Fibroblast of villous mesenchyme (primary cell): ENCODE data around the gene ANO9. TPM values are rescaled to one million over a fixed set of nuclear protein-coding genes. Genes with fewer than 3 reads are reported as not detected.

ENCODE experiments used
- DNase-seq: peaks from one replicate; pipeline ENCODE4 v3.0.0-alpha.2; 2010; ENCODE audit warnings: low read depth
- H3K4me3 ChIP-seq: 2 replicates; pipeline ENCODE4 v1.5.1; 2011; ENCODE audit warnings: low read depth, mild to moderate bottlenecking, low read length
- total RNA-seq: library from RNA; depleted of rRNA; stranded (reverse); fragments of >200 nt; gene quantifications from 2 replicates; pipeline ENCODE4 v1.2.3, GENCODE V29; 2012
- TF ChIP-seq, protein P1 (sequence below): IDR thresholded peaks from 2 replicates; pipeline ENCODE4 v1.5.1; 2012; ENCODE audit warnings: low read depth, mild to moderate bottlenecking, low read length; ENCODE audit not compliant: insufficient read depth

ANO9 gene
- total RNA-seq, 1 donor, result not detected

DNA sequence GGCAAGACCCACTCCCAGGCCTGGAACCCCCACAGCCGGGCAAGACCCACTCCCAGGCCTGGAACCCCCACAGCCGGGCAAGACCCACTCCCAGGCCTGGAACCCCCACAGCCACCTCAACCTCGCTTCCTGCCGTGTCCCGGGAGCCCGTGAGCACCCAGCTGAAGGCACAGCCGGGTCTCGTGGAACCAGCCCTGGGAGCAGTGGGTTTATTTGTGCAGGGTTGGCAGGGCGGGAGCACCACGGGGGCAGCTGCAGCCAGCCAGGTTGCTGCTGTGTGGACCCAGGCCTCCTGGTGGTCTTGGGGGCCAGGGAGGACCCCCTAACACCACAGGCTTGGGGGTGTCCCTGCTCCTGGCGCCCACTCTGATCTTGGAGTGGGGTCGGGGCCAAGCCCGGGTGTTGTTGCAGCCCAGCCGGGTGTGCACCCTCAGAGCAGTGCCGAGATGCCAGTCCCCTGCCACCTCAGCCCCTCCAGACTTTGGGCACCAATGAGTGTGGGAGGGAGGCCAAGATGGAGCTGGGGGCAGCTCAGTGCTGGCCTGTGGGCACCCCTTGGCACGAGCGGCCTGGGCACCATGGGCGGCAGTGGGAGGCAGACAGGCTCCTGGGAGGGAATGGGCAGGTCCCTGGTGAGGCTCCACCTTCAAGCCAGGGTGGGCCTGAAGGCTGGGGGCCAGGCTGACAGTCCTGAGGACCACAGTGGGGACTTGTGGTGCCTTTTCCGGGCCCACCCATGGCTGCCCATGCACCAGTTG is 56.0 kb downstream of the ANO9 start:
- no peak overlapping the region for H3K4me3 ChIP-seq
- DNase-seq, result no peak
- TF ChIP-seq, protein P1, sequence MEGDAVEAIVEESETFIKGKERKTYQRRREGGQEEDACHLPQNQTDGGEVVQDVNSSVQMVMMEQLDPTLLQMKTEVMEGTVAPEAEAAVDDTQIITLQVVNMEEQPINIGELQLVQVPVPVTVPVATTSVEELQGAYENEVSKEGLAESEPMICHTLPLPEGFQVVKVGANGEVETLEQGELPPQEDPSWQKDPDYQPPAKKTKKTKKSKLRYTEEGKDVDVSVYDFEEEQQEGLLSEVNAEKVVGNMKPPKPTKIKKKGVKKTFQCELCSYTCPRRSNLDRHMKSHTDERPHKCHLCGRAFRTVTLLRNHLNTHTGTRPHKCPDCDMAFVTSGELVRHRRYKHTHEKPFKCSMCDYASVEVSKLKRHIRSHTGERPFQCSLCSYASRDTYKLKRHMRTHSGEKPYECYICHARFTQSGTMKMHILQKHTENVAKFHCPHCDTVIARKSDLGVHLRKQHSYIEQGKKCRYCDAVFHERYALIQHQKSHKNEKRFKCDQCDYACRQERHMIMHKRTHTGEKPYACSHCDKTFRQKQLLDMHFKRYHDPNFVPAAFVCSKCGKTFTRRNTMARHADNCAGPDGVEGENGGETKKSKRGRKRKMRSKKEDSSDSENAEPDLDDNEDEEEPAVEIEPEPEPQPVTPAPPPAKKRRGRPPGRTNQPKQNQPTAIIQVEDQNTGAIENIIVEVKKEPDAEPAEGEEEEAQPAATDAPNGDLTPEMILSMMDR, result no peak

DNA sequence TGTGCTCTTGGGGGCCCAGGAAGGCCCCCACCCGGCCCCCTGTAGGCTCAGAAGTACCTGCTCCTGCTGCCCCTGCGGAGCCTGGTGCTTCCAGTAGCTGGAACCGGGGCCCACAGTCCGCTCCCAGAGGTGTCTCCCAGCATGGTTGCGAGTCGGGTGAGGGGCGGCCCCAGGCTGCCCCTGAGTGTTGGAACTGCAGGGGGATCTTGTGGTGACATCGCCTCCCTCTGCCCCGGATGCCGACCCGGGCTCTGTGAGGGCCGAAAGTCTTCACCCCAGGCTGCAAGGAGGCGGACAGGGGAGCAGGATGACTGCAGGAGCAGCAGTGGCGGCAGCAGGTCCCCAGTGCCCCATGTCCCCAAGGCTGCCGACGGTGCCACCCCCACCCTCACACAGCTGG is 57.3 kb downstream of the ANO9 start:
- TF ChIP-seq, protein P1, result no peak
- H3K4me3 ChIP-seq, result no peak overlapping the region
- DNase-seq, result no peak

DNA sequence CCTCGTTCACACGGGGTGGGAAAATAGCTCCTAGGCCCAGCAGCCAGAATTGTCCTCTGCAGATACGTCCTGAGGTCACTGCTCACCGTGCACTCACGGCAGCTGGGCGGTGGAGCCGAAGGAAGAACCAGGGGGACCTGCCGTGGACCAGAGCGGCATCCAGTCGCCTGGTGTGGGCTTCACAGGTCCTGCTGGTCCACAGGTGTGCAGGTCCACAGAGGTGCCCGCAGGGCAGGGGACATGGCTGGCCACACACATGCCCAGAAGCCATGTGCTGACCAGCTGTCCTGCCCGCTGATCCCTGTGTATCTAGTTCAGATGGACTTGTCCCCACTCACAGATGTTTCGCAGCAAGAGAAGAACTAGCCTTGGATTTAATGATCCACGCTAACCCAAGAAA is 58.4 kb downstream of the ANO9 start:
- TF ChIP-seq, protein P1, result no peak
- no peak overlapping the region for H3K4me3 ChIP-seq
- DNase-seq, result no peak

DNA sequence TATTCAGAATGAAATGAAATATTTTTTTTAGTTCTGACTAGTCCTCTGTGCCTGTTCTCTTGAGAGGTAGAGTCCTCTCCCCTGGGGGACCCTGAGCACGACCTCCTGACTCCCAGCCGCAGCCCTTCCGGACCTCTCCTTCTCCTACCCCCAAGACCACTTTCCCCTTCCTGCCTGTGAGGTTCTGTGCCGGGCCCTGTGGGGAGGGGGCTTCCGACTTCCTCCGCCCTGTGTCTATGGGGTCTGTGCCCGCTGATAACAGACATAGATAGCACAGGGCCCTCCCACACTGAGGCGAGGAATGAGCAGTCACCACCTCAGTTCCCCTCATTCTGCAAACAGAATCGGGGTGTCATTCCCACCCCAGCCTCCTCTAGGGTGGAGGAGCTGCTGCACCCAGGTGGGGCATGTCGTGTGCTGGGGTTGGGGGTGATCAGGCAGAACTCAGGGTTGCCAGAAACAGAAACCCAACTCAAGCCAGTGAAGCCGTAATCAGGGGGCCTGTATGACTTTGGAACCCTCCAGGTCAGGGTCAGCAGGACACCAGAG is 59.7 kb downstream of the ANO9 start:
- H3K4me3 ChIP-seq, result no peak overlapping the region
- TF ChIP-seq, protein P1, result no peak
- DNase-seq, result no peak

DNA sequence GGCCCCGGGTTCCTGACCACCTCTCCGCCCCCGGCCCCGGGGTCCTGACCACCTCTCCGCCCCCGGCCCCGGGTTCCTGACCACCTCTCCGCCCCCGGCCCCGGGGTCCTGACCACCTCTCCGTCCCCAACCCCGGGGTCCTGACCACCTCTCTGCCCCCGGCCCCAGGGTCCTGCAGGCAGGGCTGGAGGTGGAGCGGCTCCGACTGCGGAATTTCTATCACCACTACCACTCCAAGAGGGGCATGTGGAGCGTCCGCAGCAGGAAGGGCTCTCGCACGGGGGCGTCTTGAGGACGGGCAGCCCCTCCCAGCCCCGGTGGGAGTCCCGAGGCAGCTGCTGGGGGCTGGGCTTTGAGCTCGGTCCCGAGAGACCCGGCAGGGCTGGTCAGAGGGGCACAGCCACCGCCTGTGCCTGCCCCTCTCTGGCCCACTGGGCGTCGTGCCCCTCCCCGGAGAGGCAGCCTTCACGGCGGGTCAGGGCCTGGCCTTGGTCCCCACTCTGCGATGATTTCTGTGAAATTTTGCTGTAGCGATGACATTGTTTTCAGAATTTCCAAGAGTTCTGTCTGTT is 60.2 kb downstream of the ANO9 start:
- TF ChIP-seq, protein P1, result no peak
- no peak overlapping the region for H3K4me3 ChIP-seq
- DNase-seq, result no peak

DNA sequence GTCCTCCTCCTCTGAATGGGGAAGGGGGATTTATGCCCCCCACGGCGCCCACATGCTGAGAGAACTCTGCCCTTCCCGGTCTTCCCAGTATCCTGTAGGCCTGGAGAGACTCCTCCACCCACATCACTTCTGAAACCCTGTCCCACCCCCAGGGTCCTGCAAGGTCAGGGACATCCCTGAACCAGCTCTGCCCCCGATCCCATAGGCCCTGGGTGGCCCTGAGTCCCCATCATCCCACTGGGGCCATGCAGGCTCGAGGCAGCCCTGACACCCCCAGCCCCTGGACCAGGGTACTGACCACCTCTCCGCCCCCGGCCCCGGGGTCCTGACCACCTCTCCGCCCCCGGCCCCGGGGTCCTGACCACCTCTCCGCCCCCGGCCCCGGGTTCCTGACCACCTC is 60.8 kb downstream of the ANO9 start:
- TF ChIP-seq, protein P1, result no peak
- DNase-seq, result no peak
- no peak overlapping the region for H3K4me3 ChIP-seq
